H1 (cell line): ENCODE data around the gene LDAH. TPM values are rescaled to one million over a fixed set of nuclear protein-coding genes. Genes with fewer than 3 reads are reported as not detected.
A peak's percentile ranks its signal among the peaks of the same experiment; 100 is the strongest.

Experiments used
- GABPA ChIP-seq: IDR thresholded peaks from 2 replicates; pipeline ENCODE4 v1.6.1; 2011; ENCODE audit warnings: mild to moderate bottlenecking, low read length, moderate library complexity, borderline replicate concordance; ENCODE audit not compliant: insufficient read depth
- JUND ChIP-seq: IDR thresholded peaks from 2 replicates; pipeline ENCODE4 v1.6.1; 2011; ENCODE audit warnings: mild to moderate bottlenecking, improper control_type of control experiment, low read length
- RAD21 ChIP-seq, 2 experiments: IDR thresholded peaks in 1 of 2; conservative IDR thresholded peaks in 1 of 2; 2 replicates each; pipeline ENCODE4 v1.6.1; 2011; ENCODE audit warnings: low read depth in 2 of 2, low read length in 2 of 2, improper control_type of control experiment in 1 of 2, inconsistent platforms in 1 of 2, mild to moderate bottlenecking in 1 of 2, moderate library complexity in 1 of 2
- SUZ12 ChIP-seq: fragments of 200-600 bp; sonication (generic); IDR thresholded peaks from 2 replicates; pipeline ENCODE4 v1.6.1; 2012; ENCODE audit warnings: mild to moderate bottlenecking, inconsistent platforms, low read length, moderate library complexity, mixed read lengths
- polyA plus RNA-seq, 7 experiments: library from polyadenylated mRNA; depleted of rRNA in 3 of 7; stranded (reverse) in 5 of 7; unstranded in 2 of 7; fragments of >200 nt in 5 of 7; fragments of 200-250 nt in 2 of 7; gene quantifications; 1 replicate in 5 of 7; 2 replicates in 1 of 7; 4 replicates in 1 of 7; pipeline versions ENCODE4 v1.2.1 to v1.2.3, GENCODE V29; 2011 to 2013; ENCODE audit warnings: missing spikeins in 2 of 7, mixed read lengths in 2 of 7
- total RNA-seq: library from RNA; stranded (reverse); fragmentation: NEBNext Ultra II Directional; extraction: Animal tissue kit (Norgen Biotek cat#: 25700); gene quantifications from 2 replicates; pipeline ENCODE4 v1.2.1, GENCODE V29; 2021

LDAH gene
- total and polyA plus RNA-seq, 2 of the 8 experiments (the other 6 are each of a cell fraction or from before 2014, with no cell fraction given), result 10.9 to 26.3 TPM

- TF ChIP-seq SUZ12, result no peak
- TF ChIP-seq JUND, result 0 out of 2 replicates have a peak, but pooled peaks have one; percentile 24
- peak; percentile 56; the same call in 1 of the 2 replicates for TF ChIP-seq GABPA
- peak; percentile 93 to 95 for TF ChIP-seq RAD21 (IDR thresholded peaks at IDR 0.05 in 1 of 2, conservative IDR thresholded peaks at IDR 0.05 in 1 of 2; ENCODE audit: low read depth in 2 of 2, low read length in 2 of 2)
- TF ChIP-seq, all 59 proteins: peak for 4
Measured at GRCh38 chr2:20642055-20642971, 180.6 kb downstream of the LDAH start (continued).
